ENCODE measurements around the gene PSMD3. TPM values are rescaled to one million over a fixed set of nuclear protein-coding genes. Genes with fewer than 3 reads are reported as not detected.

The PSMD3 gene
- total and polyA plus RNA-seq, 9 of the 15 experiments (the other 6 are each of a cell fraction or from before 2014, with no cell fraction given), result 2.0 to 251 (median 135) TPM

- FAIRE-seq, result no peak
- no peak overlapping the region for H3K4me2 ChIP-seq (ENCODE audit: insufficient read depth, low read length)
These were observed 31.6 kb upstream of the PSMD3 start for GRCh38 chr17:39949028-39949427.

More at GRCh38 chr17:39949028-39949427, 31.6 kb upstream of the PSMD3 start:
- Histone ChIP-seq H3K9me1 (ENCODE audit: control insufficient read depth, insufficient read depth, low read length) (no peaks in the 10 kb centered on the region), H3K9ac (ENCODE audit: insufficient read depth in 1 of 2, low read depth in 2 of 2, low read length in 2 of 2) (no peak overlapping the region), H3K27ac (ENCODE audit: extremely low read depth, low read depth, low read length) (no peak overlapping the region), H2AFZ (ENCODE audit: low read depth, low read length) (peak overlapping the region; percentile 2; the same call in 1 of the 2 replicates), H3K79me2 (ENCODE audit: control insufficient read depth, insufficient read depth, low read length) (no peaks in the 10 kb centered on the region), H3K36me3 (ENCODE audit: control insufficient read depth, insufficient read depth, low read length) (no peaks in the 10 kb centered on the region), H3K4me3 (no peak overlapping the region), H4K20me1 (replicated peaks; ENCODE audit: control insufficient read depth, insufficient read depth, low read length) (no peaks in the 10 kb centered on the region), H3K4me1 (replicated peaks in 1 of 2; ENCODE audit: control insufficient read depth in 2 of 2, insufficient read depth in 2 of 2, low read length in 2 of 2) (peaks cover 13 to 27% of the 10 kb centered on the region in 2 experiments; a peak in 4 of 5 replicates), H3K27me3 (ENCODE audit: control insufficient read depth in 2 of 2, insufficient read depth in 2 of 2, low read length in 2 of 2) (peaks cover 1 to 4% of the 10 kb centered on the region in 2 experiments; a peak in 3 of 5 replicates), H3K9me3 (replicated peaks; ENCODE audit: control insufficient read depth, insufficient read depth, low read depth, low read length) (no peaks in the 10 kb centered on the region)
- WGBS (ENCODE audit: insufficient coverage, low coverage, missing lambda C conversion rate), result 43% methylated on average over 2 of the region's 2 CpGs
- TF ChIP-seq CCAR2 (IDR thresholded peaks at IDR 0.05; ENCODE audit: low read depth, low read length) (no peak), IRF2 (CRISPR knock-in tag; IDR thresholded peaks at IDR 0.05) (no peak), MYC (IDR thresholded peaks at IDR 0.05; ENCODE audit: low read depth, low read length) (no peak), MYC (CRISPR knock-in tag; IDR thresholded peaks at IDR 0.05; ENCODE audit: borderline replicate concordance, low read depth) (no peak), SUPT5H (IDR thresholded peaks at IDR 0.05) (no peak), SMARCA5 (IDR thresholded peaks at IDR 0.05) (no peak), NR2C2 (CRISPR knock-in tag; IDR thresholded peaks at IDR 0.05) (no peak), NR2C2 (tag; IDR thresholded peaks at IDR 0.05) (no peak), ZNF436 (CRISPR knock-in tag; IDR thresholded peaks at IDR 0.05) (no peak), CTCFL (IDR thresholded peaks at IDR 0.05; ENCODE audit: borderline replicate concordance, insufficient read depth, low read depth, low read length, poor library complexity, severe bottlenecking) (no peak), TAF7 (tag; IDR thresholded peaks at IDR 0.05) (no peak), ZNF644 (tag; IDR thresholded peaks at IDR 0.05; ENCODE audit: low read depth) (no peak), ZNF512 (tag; IDR thresholded peaks at IDR 0.05) (no peak)
- ChIA-PET POLR2A (no interaction called here), CTCF (ENCODE audit: low intra/inter-chr PET ratio) (no interaction called here)
- ATAC-seq, result no peak
- in situ Hi-C loops (cut with MboI), result no loop called here
- intact Hi-C loops (cut with micrococcal nuclease), result no loop called here
- DNase-seq (ENCODE audit: extremely low read depth in 1 of 4, low spot score in 3 of 4), result no peak
- BruUV-seq (replicated peaks), result no TSS peak

Measured in K562 (cell line).